GM19463 (cell line): Measurements from ENCODE around the gene XRCC1.

Experiments used
- ATAC-seq: cut with Tn5 transposase; IDR thresholded peaks from one replicate; pipeline ENCODE4 v1.9.1; 2021; ENCODE audit warnings: mild to moderate bottlenecking, moderate library complexity; ENCODE audit not compliant: unreplicated experiment

Gene XRCC1, protein sequence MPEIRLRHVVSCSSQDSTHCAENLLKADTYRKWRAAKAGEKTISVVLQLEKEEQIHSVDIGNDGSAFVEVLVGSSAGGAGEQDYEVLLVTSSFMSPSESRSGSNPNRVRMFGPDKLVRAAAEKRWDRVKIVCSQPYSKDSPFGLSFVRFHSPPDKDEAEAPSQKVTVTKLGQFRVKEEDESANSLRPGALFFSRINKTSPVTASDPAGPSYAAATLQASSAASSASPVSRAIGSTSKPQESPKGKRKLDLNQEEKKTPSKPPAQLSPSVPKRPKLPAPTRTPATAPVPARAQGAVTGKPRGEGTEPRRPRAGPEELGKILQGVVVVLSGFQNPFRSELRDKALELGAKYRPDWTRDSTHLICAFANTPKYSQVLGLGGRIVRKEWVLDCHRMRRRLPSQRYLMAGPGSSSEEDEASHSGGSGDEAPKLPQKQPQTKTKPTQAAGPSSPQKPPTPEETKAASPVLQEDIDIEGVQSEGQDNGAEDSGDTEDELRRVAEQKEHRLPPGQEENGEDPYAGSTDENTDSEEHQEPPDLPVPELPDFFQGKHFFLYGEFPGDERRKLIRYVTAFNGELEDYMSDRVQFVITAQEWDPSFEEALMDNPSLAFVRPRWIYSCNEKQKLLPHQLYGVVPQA

DNA sequence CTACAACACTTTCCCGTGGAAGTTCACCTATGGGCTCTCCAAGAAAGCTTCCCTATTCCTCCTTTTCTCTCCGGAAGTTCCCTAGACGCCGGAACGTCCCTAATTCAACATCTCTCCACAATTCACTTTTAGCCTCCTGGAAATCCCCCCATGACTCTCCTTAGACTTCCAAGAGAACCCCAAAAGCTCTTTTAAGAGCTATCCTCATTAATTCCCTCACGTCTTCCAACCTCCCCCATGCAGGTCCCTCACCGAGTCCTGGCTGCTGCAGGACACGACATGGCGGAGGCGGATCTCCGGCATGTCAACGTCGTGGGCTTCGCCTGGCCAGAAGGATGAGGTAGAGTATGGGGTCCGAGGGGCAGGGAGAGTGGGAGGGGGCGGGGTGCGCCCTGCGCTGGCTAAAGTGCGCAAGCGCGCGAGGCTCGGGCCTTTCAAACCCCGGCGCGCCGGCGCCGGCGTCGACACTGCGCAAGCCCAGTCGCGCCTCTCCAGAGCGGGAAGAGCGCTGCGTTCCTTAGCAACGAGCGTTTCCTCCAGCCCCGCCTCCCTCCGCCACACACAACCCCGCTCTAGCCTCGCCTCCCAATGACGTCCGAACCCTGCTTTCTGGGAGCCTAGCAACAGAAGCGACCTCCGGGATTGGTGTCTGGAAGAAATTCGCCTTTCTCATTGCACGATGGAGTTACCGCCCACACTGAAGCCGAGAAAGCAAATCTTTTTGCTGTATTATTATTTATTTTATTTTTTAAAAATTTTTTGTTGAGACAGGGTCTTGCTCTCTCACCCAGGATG, at the start of gene XRCC1, which contains the start of gene PINLYP:
Gene XRCC1, minus strand, starts transcription at position 372 of the 795 bp plus-strand sequence. Its CDS starts 69 bp downstream, at position 303.
Gene PINLYP, plus strand, starts transcription at position 646 of the 795 bp plus-strand sequence. CDS start 1,391 bp downstream, outside the sequence.
- ATAC-seq, result peak; percentile 98

DNA sequence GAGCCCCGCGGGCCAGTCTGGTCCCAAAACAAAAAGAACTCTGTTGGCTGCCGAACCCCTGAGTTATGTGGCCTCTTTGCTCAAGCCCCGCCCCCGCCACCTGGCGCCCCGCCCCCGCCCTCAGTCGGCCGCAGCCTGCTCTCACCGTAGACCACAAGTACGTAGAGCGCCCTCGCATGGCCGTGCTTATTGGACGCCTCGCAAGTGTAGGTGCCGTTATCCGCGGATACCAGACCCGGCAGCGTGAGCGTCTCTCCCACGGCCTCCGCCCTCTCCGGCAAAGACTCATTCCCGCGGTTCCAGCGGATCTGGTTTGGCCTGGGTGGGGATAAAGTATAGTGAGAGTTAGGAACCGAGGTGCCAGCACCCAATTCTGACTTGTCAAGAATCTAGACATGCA, 49.6 kb upstream of the XRCC1 start:
- ATAC-seq, result no peak

DNA sequence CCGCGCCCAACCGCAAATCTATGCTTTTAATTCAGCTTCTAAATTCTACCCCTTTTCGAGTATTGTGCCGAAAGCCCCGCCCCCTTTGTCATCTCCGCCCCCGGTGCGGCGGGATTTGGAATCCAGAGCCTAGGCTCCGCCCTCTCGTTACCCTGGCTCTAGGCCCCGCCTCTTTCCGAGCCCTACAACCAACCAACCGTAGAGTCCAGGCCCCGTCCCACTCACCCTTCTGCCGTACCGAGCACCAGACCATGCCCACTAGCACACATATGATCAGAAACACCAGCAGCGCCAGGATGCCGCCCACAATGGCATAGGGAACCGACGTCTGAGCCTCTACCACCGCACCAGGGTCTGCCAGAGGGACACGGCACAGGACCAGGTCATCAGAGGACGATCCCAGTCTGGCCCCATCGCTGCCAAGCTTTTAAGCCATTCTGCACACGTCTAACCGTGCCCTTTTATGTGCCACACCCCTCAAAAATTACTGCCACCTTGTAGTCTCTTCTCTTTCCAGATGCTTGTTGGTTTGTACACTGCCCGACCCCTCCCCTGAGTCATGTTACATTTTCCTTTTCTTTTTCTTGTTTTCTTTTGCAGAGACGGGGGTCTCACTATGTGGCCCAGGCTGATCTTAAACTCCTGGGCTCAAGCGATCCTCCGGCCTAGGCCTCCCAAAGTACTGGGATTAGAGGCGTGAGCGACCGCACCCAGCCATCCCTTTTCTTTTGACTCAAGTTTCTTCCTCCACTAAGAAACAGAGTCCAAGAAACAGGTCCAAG, 48.8 kb upstream of the XRCC1 start:
- ATAC-seq, result no peak

DNA sequence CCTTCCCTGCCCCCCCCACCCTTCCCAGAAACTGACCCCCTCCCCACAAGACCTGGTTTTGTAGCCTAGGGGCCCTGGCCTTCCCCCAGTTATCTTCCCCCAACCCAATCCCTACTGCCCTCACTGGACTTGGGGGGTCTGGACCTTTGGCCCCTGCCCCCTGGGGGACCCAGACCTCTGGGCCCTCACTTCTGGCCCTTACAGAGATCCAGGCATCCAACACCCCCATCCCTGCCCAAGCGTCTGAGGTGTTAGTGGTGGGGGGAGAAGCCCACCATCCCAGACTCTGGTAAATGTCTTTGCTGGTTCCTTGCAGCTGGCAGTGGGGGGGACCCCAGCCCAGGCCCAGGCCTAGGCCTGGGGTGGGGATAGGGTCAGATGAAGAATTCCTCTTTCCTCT, 47.6 kb upstream of the XRCC1 start:
- ATAC-seq, result no peak

DNA sequence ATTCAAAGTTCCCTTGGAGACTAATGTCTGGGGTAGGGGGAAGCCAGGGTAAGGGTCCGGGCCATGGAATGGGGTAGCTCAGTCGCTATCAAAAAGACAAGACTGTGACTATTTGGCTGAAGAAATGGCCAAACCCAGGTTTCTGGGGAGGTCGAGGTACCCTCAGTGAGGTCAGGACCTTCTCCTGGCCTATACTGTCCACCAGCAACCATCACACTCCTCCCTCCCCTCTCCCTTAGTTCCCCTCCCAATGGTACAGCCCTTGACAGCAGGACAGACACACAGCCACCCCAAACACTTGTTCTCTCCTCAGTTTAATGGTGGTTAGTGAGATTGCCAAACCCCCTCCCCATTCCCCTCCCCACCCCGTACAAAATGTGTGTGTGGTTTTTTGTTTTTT, 46.7 kb upstream of the XRCC1 start:
- ATAC-seq, result no peak

DNA sequence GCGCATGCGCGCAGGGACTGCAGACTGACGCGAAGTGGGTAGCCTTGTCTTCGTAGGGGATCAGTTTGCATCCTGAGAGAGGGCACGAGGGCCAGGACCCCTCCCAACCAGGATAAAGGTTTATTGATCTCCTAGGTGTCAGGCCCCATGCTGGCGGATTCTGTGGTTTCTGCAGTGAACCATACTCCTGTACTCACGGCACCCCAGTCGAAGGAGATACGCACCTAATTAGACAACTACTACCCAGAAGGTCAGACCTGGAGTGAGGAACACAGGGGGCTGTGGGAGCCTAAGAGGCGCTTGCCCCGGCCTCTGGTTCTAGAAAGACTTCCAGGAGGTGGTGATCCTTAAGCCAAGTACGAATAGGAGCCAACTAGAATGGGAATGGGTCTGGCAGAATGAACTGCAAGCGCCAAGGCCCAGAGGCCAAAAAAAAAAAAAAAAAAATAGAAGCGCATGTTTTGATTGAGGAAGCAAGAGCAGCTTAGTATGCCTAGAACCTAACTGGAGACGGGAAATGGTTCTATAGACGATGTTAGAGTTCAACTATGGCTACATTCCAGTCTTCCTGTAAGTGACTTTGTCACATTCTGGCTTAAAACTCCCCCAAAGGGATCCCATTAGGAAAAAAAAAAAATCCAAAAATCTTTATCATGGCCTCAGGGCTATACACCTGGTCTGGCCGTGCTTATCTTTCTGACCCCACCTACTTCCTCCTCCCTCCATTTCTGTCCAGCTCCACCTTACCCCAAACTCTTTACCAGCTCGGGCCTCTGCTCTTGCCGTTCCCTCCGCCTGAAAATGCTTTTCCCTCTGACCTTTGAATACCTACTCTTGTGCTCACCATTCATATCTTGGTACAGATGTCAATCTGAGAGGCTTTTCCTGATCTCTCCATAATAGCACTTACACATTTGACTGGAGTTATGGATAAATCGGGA, 45.0 kb upstream of the XRCC1 start:
- no peak for ATAC-seq

DNA sequence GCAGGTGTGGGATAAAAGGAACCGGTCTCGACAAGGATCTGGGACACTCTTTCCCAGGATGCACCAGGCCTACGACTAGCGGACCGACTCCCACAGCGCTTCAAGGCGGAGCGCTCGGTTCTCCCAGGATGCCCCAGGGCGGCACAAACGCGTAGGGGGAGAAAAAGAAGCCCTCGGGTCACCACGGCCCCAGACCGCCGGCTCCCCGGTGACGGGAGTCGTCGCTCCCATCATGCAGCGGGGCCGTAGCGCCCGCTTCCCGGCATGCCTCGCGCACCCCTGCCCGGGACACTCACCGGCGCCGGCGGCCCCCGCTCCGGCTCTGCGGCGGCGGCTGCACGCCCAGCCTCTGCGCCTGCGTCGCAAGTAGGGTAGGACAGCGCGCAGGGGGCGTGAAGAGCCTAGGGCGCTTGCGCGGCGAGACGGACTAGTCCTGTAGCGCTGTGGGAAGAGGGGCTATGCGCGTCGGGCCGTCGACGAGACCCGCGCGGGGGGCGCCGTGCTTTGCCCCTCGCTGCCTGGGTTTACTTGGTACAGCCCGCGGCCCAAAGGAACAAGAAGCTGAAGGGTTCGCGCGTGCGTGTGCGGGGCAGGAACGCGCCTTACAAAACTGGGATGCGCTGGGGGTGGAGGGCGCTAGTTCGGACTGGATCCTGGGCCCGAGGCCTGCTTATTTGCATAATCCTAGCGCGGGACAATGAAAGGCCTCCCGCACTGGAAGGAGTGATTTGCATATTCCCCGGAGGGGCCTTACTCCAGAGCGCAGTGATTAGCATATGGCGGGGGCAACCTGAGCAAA, 44.1 kb upstream of the XRCC1 start, which contains the start of gene ZNF428:
Gene ZNF428, minus strand, starts transcription at position 368 of the 799 bp plus-strand sequence. CDS start 5,325 bp downstream, outside the sequence.
- ATAC-seq, result peak; percentile 80

DNA sequence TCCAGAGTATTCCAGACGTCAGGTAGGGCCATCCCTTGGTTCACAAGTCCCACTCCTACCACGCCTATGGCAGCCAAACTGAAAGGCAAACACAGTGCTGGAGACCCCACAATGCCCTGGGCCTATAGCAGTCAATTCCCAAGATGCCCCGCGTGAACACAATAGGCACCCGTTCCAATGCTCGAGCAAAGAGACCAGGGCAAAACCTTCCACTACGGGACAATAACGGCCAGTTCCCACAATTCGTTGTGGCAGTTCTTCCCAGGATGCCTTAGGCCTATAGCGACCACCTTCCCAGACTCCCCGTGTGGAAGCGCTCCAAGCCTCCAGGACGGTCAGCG, 43.6 kb upstream of the XRCC1 start:
- ATAC-seq, result peak; percentile 33

DNA sequence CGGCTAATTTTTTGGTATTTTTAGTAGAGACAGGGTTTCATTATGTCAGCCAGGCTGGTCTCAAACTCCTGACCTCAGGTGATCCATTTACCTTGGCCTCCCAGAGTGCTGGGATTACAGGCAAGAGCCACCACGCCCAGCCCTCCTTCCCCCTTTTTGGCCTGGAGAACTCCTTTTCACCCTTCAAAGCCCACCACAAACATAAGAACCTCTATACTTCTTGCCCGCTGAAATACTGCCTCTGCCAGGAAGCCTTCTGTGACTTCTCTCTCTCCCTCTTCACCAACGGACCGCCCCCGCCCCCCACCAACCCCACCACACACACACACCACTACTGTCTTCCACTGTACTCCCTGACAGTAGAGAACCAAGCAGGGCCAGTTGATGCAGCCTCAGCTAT, 41.6 kb upstream of the XRCC1 start:
- no peak for ATAC-seq

DNA sequence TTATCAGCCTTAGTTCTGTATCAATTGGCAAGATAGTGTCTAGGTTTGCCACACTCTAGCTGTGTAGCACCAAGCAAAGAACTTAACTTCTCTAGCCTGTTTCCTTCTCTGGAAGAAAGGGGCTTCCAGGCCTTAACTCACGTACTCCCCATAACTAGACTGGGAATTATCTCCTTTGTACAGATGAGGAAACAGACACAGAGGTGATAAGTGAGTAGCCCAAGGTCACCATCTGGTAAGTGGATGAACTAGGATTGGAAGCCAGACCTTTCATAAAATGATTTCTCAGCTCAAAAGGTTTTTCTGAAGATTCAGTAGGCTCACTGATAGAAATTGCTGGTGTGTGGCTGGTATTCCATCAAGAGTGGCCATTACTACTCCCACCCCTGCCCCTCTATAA, 41.0 kb upstream of the XRCC1 start:
- ATAC-seq, result no peak

DNA sequence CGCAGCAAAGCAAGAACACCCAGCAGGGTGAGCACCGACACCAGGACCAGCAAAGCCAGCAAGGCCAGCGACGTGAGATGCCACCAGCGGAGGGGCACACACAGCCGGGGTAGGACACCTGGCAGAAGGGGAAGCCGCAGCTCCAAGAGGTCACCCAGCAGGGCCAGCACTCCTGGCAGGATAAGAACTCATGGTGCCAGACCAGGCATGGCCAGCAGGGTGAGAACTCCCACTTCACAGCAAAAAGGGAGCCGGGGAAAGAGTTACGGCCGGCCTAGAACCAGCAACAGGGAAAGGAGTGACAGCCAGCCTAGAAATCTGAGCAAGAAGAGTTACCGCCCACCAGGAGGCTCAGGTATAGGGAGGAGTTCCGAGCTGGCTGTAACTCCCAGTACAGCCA, 37.0 kb upstream of the XRCC1 start:
- no peak for ATAC-seq

DNA sequence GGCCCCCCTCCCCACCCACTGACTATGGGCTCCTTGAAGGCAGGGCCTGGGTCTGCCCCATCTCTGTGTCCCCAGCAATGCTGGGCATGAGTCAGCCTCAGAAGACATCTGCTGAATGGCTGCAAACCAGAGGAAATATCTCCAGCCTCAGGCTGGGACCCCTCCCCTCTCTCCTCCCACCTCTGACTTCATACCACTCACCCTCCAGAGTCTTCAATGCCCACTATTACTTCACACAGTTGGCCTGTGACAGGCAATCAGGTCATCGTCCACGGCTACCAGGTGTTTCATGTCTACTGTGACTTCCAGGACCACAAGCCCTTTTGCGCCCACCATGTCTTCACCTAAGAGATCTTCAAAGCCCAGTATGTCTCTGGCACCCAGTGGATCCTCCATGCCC, 36.5 kb upstream of the XRCC1 start, which contains the start of gene SRRM5:
Gene SRRM5, plus strand, starts transcription at position 301 of the 400 bp plus-strand sequence. Its CDS starts 34 bp downstream, at position 335.
- no peak for ATAC-seq

DNA sequence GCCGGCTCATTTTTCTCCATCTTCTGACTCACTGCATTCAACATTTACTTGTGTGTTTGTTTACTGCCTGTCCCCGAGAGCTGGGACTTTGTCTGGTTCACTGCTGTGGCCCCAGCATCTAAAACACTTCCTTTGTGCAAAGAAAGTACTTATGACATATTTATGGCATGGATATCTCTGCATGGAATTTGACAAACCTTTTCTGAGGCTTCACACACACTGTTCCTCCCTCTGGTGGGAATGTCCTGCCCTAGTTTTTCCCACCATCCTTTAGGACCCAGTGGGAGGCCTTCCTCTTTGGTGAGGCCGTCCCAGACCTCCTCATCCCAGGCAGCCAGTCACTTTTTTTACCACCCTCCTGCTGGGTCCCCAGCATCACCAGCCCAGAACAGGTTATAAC, 35.2 kb upstream of the XRCC1 start:
- ATAC-seq, result no peak

DNA sequence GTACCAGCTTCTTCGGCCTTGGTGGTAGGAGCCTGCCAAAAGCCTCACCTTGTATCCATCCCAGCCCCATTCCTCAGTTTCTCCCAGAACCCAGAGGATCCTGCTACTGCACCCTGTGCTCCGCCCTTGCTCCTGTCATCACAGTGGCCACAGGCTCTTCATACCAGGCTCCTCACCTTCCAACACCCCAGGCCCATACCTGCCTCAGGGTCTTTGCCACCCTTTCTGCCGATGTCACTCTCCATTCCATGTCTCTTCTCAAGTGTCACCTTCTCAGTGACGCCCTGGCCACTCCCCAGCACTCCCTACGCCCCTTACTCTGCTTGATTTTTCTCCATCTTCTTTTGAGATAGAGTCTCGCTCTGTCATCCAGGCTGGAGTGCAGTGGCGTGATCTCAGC, 34.5 kb upstream of the XRCC1 start:
- ATAC-seq, result no peak

DNA sequence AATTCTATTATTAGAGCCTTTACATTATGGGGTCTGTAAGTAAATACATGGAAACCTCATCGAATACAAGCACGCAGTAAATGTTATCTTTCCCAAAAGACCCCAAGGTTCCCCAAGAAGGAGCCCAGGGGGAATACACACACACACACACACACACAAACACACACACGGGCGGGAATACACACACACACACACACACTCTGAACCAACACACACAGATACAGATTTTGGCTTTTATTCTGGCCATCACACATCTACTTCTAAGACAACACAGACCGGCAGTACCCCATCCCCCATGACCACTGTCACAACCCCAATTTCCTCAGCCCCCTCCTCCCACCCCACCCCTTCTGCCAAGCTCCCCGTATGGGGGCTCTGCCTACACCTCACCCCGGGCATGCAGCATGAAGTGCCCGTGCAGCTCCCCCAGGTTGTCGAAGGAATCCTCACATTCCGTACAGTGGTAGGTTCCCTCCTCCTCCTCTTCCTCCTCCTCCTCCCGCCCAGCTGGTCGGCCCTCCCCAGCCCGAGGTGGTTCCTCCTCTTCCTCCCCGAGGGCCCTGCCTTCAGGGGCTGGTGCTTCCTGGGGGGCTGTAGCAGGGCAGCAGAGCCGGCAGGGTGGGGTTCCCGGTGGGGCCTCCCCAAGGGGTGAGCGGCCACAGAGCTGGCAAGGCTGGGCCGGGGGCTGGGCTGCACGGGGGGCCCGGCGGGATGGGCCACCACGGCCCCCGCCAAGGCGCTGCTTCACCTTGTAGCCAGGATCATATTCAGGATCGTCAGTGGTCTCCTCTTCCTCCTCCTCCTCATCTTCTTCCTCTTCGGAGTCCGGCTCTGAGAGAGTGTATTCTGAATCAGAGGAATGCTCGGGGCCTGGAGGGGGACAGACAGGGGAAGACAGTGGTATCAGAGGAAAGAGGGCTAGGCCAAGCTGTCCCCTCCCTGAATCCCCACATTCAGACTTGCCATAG, 32.2 kb upstream of the XRCC1 start:
- ATAC-seq, result no peak

DNA sequence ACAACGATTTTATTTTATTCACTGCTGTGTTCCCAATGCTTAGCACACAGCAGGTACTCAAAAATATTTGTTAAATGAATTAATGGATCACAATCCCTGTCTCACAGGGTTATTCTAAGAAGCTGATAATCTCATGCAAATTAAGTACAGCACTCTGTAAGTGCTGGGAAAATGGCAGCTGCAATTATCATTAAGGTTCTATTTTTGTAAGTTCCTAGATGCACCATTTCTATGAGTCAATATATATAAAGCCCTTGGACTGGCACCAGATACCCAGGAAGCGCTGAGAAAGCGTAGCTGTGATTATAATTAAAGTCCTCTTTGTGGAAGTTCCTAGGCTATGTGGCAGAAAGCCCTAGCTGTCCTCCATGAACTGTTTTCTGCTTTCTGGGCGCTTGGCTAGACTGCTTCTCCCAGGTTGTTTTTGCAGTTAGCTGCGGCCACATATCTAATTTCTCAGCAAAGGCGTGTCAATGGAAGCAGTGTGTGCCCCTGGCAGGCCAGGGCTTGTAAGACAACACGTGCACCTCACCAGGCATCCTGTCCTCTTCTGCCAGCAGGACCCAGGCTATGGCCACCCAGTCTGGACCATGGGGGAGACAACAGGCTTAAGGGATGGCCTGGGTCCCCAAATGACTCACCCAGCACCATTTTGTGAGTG, 31.4 kb upstream of the XRCC1 start:
- no peak for ATAC-seq
